IMR-90 (cell line): Measurements from ENCODE around the gene FMN1. TPM values are rescaled to one million over a fixed set of nuclear protein-coding genes. Genes with fewer than 3 reads are reported as not detected.

Experiments
- ATAC-seq: fragments of 200-7000 bp; cut with Tn5 transposase; 2 replicates; pipeline ENCODE4 v1.9.1; 2020; ENCODE audit warnings: low read depth, mild to moderate bottlenecking, moderate library complexity
- BruUV-seq: library from RNA; stranded (reverse); fragments of 400-500 nt; replicated peaks from 2 replicates; lab custom pipeline; 2021; lab: Mats Ljungman, UMichigan
- CTCF ChIA-PET: fragments of 300-600 bp; formaldehyde crosslinking; extraction: SDS; loops from one replicate; lab custom pipeline; 2021; ENCODE audit warnings: antibody characterized with exemption; lab: Yijun Ruan, JAX
- POLR2A ChIA-PET: fragments of 300-600 bp; sonication (Branson Sonifier 250); formaldehyde crosslinking; loops from one replicate; lab custom pipeline; 2022; ENCODE audit warnings: antibody characterized with exemption; ENCODE audit not compliant: unreplicated experiment; lab: Charles Lee
- DNase-seq: peaks from one replicate; pipeline ENCODE4 v3.0.0; 2013
- H2AFZ ChIP-seq: replicated peaks from 2 replicates; pipeline ENCODE3; 2013; ENCODE audit warnings: low read length, mild to moderate bottlenecking; ENCODE audit not compliant: poor library complexity
- H2AK5ac ChIP-seq: 2 replicates; pipeline ENCODE4 v1.6.1; 2013; ENCODE audit warnings: low read depth, low read length, inconsistent platforms
- H2AK9ac ChIP-seq: replicated peaks from 2 replicates; pipeline ENCODE3; 2013; ENCODE audit warnings: mild to moderate bottlenecking, low read depth, low read length, moderate library complexity; ENCODE audit not compliant: poor library complexity
- H2BK120ac ChIP-seq: 2 replicates; pipeline ENCODE4 v1.6.1; 2013; ENCODE audit warnings: low read depth, low read length, inconsistent platforms
- H2BK15ac ChIP-seq: 3 replicates; pipeline ENCODE4 v1.6.1; 2013; ENCODE audit warnings: low read depth, low read length, inconsistent platforms
- H2BK20ac ChIP-seq: 2 replicates; pipeline ENCODE4 v1.6.1; 2013; ENCODE audit warnings: low read depth, mild to moderate bottlenecking, inconsistent platforms, low read length, moderate library complexity
- H2BK5ac ChIP-seq: 2 replicates; pipeline ENCODE4 v1.6.1; 2013; ENCODE audit warnings: mild to moderate bottlenecking, low read depth, low read length, inconsistent platforms; ENCODE audit not compliant: poor library complexity, severe bottlenecking
- H3K14ac ChIP-seq: replicated peaks from 2 replicates; pipeline ENCODE4 v1.6.1; 2013; ENCODE audit warnings: low read depth, low read length, inconsistent platforms
- H3K18ac ChIP-seq: 2 replicates; pipeline ENCODE4 v1.6.1; 2013; ENCODE audit warnings: low read depth, low read length, control low read depth
- H3K23ac ChIP-seq: 2 replicates; pipeline ENCODE4 v1.6.1; 2013; ENCODE audit warnings: low read depth, low read length, inconsistent platforms
- H3K27ac ChIP-seq: 2 replicates; pipeline ENCODE4 v1.5.1; 2013; ENCODE audit warnings: mild to moderate bottlenecking, control low read depth, low read length; ENCODE audit not compliant: insufficient read depth
- H3K27me3 ChIP-seq: 2 replicates; pipeline ENCODE4 v1.6.1; 2013; ENCODE audit warnings: low read length; ENCODE audit not compliant: control insufficient read depth, insufficient read depth
- H3K36me3 ChIP-seq: 2 replicates; pipeline ENCODE4 v1.6.1; 2013; ENCODE audit warnings: low read length, mixed read lengths; ENCODE audit not compliant: control insufficient read depth, insufficient read depth
- H3K4ac ChIP-seq: 2 replicates; pipeline ENCODE4 v1.6.1; 2013; ENCODE audit warnings: low read depth, low read length, inconsistent platforms
- H3K4me1 ChIP-seq: 2 replicates; pipeline ENCODE4 v1.6.1; 2013; ENCODE audit warnings: low read length, mixed read lengths; ENCODE audit not compliant: control insufficient read depth, insufficient read depth
- H3K4me2 ChIP-seq: 2 replicates; pipeline ENCODE4 v1.6.1; 2013; ENCODE audit warnings: low read depth, mild to moderate bottlenecking, control low read depth, low read length, moderate library complexity
- H3K4me3 ChIP-seq: 2 replicates; pipeline ENCODE4 v1.5.1; 2013; ENCODE audit warnings: low read depth, mild to moderate bottlenecking, control low read depth, low read length, moderate library complexity; ENCODE audit not compliant: insufficient read depth
- H3K56ac ChIP-seq: 2 replicates; pipeline ENCODE4 v1.6.1; 2013; ENCODE audit warnings: low read length, inconsistent platforms; ENCODE audit not compliant: insufficient read depth; ENCODE audit errors: extremely low read depth
- H3K79me1 ChIP-seq, 2 experiments: 2 replicates each; pipeline ENCODE4 v1.6.1; 2013; ENCODE audit warnings: low read length in 2 of 2, inconsistent platforms in 1 of 2, low read depth in 1 of 2
- H3K9ac ChIP-seq: 2 replicates; pipeline ENCODE4 v1.6.1; 2013; ENCODE audit warnings: low read depth, low read length, control low read depth
- H3K9me1 ChIP-seq: 2 replicates; pipeline ENCODE4 v1.6.1; 2013; ENCODE audit warnings: low read length, inconsistent platforms; ENCODE audit not compliant: insufficient read depth
- H3K9me3 ChIP-seq: 2 replicates; pipeline ENCODE4 v1.6.1; 2013; ENCODE audit warnings: low read length; ENCODE audit not compliant: control insufficient read depth, insufficient read depth
- H4K20me1 ChIP-seq: 2 replicates; pipeline ENCODE4 v1.6.1; 2013; ENCODE audit warnings: low read length, inconsistent platforms; ENCODE audit not compliant: insufficient read depth
- H4K5ac ChIP-seq: 2 replicates; pipeline ENCODE4 v1.6.1; 2013; ENCODE audit warnings: mild to moderate bottlenecking, low read depth, low read length, control low read depth
- H4K8ac ChIP-seq, 2 experiments: 2 replicates each; pipeline ENCODE4 v1.6.1; 2013; ENCODE audit warnings: low read depth in 2 of 2, low read length in 2 of 2, control low read depth in 1 of 2, inconsistent platforms in 1 of 2
- H4K91ac ChIP-seq: 2 replicates; pipeline ENCODE4 v1.6.1; 2013; ENCODE audit warnings: low read depth, low read length, inconsistent platforms; ENCODE audit not compliant: insufficient read depth
- CEBPB ChIP-seq: IDR thresholded peaks from 2 replicates; pipeline ENCODE4 v1.6.1; 2012; ENCODE audit warnings: low read depth, low read length, improper control_type of control experiment
- FOS ChIP-seq: fragments of 150-350 bp; IDR thresholded peaks from 2 replicates; pipeline ENCODE4 v1.6.1; 2016; ENCODE audit warnings: low read depth, low read length
- SMC3 ChIP-seq: fragments of 150-350 bp; IDR thresholded peaks from 2 replicates; pipeline ENCODE4 v1.6.1; 2016; ENCODE audit warnings: low read depth, mild to moderate bottlenecking, antibody characterized with exemption, low read length, moderate library complexity
- WGBS, 2 experiments: methylation state at CpG; one replicate each; pipeline versions ENCODE4 v1.1.5 to v1.1.7; 2013; ENCODE audit warnings: missing lambda C conversion rate in 2 of 2; ENCODE audit not compliant: insufficient read length in 1 of 2; ENCODE audit errors: extremely low coverage in 2 of 2; 5-methylcytosine and 5-hydroxymethylcytosine counted together
- dilution Hi-C: fragments of 300-500 bp; cut with HindIII; formaldehyde crosslinking; loops from one replicate; pipeline ENCODE4 v1.14.3; 2018; ENCODE audit warnings: low sequenced_read_pairs; ENCODE audit not compliant: unreplicated experiment
- in situ Hi-C: fragments of 300-500 bp; cut with MboI; formaldehyde crosslinking; loops from 3 replicates; pipeline ENCODE4 v1.14.3; 2019; ENCODE audit warnings: low sequenced_read_pairs, inconsistent platforms, mixed read lengths
- intact Hi-C: fragments of 100-400 bp; cut with micrococcal nuclease; formaldehyde crosslinking; loops from 2 replicates; pipeline ENCODE4 v1.10.0; 2022
- polyA plus RNA-seq, 3 experiments: library from polyadenylated mRNA; depleted of rRNA; stranded (reverse); fragments of >200 nt; gene quantifications; 2 replicates each; pipeline ENCODE4 v1.2.3, GENCODE V29; 2012; ENCODE audit warnings: low replicate concordance in 1 of 3
- total RNA-seq: library from RNA; depleted of rRNA; stranded (reverse); fragments of >200 nt; gene quantifications from 2 replicates; pipeline ENCODE4 v1.2.3, GENCODE V29; 2012

FMN1 gene
- total and polyA plus RNA-seq, 2 of the 4 experiments (the other 2 are of a cell fraction) = 7.3 to 17.6 TPM

- in situ Hi-C loops = no loop called here
- no peak overlapping the region for H2AFZ ChIP-seq
These were observed 252.7 kb downstream of the FMN1 start for GRCh38 chr15:32941823-32942222.

More at GRCh38 chr15:32941823-32942222, 252.7 kb downstream of the FMN1 start:
- peak overlapping the region; percentile 2; the same call in 1 of the 2 replicates for H2AK5ac ChIP-seq
- H2BK15ac ChIP-seq = peak overlapping the region; percentile 43; the same call in 2 of the 3 replicates
- 0 out of 2 replicates have a peak overlapping the region, but pooled peaks have one; percentile 19 for H3K23ac ChIP-seq
- peak overlapping the region; percentile 54 to 56; a peak in 2 of 4 replicates for H4K8ac ChIP-seq
- peak overlapping the region; percentile 81 for H2BK5ac ChIP-seq
- DNase-seq (no peak), ATAC-seq (no peak)
- H3K56ac ChIP-seq = no peak overlapping the region
- H4K20me1 ChIP-seq = no peaks in the 10 kb centered on the region
- peak overlapping the region; percentile 68 for H3K4ac ChIP-seq
- H3K4me1 ChIP-seq = peaks cover 14% of the 10 kb centered on the region
- H3K9ac ChIP-seq = 0 out of 2 replicates have a peak overlapping the region, but pooled peaks have one; percentile 64
- no TSS peak for BruUV-seq
- no peaks in the 10 kb centered on the region; the same call in 1 of the 2 replicates for H3K9me3 ChIP-seq
- no peaks in the 10 kb centered on the region for H3K27me3 ChIP-seq
- intact Hi-C loops (no loop called here), dilution Hi-C loops (no loop called here)
- H3K27ac ChIP-seq = peak overlapping the region; percentile 25; the same call in 1 of the 2 replicates
- no peak overlapping the region for H3K4me3 ChIP-seq
- peak overlapping the region; percentile 96 for H3K18ac ChIP-seq
- POLR2A ChIA-PET = no interaction called here
- H3K4me2 ChIP-seq = no peak overlapping the region
- H4K5ac ChIP-seq = peak overlapping the region; percentile 99
- H2AK9ac ChIP-seq = no peak overlapping the region
- peaks cover 9% of the 10 kb centered on the region for H3K9me1 ChIP-seq
- H2BK20ac ChIP-seq = peak overlapping the region; percentile 56; the same call in 1 of the 2 replicates
- H3K36me3 ChIP-seq = peaks cover 7% of the 10 kb centered on the region
- 100% methylated on average over 1 of the region's 6 CpGs; no CpG with 5 or more reads in 1 of the 2 experiments for WGBS, 2 experiments
- TF ChIP-seq CEBPB (no peak), SMC3 (no peak), FOS (no peak)
- H3K14ac ChIP-seq = peak overlapping the region; percentile 67; the same call in 1 of the 2 replicates
- H4K91ac ChIP-seq = peak overlapping the region; percentile 50; the same call in 1 of the 2 replicates
- H3K79me1 ChIP-seq = peaks cover 36 to 74% of the 10 kb centered on the region in 2 experiments
- peak overlapping the region; percentile 76 for H2BK120ac ChIP-seq
- CTCF ChIA-PET = no interaction called here
